Testis (tissue), 2 donors: ENCODE results near the gene MAPK12.

Experiments
- POLR2A ChIP-seq: fragments of 450-650 bp; IDR thresholded peaks from one replicate; pipeline ENCODE4 v1.6.1; 2017; ENCODE audit warnings: antibody characterized with exemption, mild to moderate bottlenecking, moderate library complexity
- TF ChIP-seq, protein P1 (sequence below), 3 experiments: fragments of 450-650 bp in 2 of 3; fragments of 200-600 bp in 1 of 3; sonication (generic) in 1 of 3; IDR thresholded peaks; one replicate each; pipeline ENCODE4 v1.5.1; 2016 to 2019; ENCODE audit warnings: antibody characterized with exemption in 3 of 3, mild to moderate bottlenecking in 2 of 3, moderate library complexity in 1 of 3

DNA sequence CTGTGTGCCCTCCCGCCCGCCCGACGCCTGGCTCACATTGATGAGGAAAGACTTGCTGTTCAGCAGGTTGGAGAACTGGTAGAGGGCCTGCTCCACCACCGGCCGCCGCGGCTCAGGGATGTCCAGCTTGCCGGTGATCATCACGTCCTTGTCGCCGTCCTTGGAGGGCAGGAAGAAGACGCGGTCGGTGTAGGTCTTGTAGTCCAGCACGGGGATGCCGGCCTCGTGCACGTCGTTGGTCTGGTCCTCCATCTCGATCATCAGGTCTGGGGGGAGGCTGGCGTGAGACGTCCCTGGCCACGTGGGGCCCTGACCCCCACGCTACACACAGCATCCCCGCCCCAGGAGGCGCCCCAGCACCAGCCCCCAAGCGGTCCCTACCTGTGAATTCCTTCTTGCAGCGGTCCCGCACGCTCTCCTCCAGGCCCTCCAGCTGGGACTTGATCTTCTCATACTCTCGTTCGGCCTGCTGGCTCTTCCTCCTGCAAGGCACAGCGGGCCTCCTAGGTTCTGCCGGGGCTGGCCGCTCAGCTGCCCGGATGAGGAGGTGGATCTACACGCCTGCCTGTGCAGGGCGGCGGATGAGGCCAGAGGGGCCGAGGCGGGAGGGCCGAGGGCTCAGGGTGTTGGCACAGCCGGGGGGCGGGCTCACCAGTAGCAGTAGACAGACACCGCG, 19.4 kb upstream of the MAPK12 start:
- TF ChIP-seq, protein P1, sequence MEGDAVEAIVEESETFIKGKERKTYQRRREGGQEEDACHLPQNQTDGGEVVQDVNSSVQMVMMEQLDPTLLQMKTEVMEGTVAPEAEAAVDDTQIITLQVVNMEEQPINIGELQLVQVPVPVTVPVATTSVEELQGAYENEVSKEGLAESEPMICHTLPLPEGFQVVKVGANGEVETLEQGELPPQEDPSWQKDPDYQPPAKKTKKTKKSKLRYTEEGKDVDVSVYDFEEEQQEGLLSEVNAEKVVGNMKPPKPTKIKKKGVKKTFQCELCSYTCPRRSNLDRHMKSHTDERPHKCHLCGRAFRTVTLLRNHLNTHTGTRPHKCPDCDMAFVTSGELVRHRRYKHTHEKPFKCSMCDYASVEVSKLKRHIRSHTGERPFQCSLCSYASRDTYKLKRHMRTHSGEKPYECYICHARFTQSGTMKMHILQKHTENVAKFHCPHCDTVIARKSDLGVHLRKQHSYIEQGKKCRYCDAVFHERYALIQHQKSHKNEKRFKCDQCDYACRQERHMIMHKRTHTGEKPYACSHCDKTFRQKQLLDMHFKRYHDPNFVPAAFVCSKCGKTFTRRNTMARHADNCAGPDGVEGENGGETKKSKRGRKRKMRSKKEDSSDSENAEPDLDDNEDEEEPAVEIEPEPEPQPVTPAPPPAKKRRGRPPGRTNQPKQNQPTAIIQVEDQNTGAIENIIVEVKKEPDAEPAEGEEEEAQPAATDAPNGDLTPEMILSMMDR (IDR thresholded peaks at IDR 0.05), result no peak
- TF ChIP-seq POLR2A, result no peak
